IPS-15b (cell line): ENCODE measurements around the gene CHIT1.

ENCODE experiments used
- H3K27me3 ChIP-seq: one replicate; pipeline ENCODE4 v1.6.1; 2013; ENCODE audit warnings: low read length; ENCODE audit not compliant: control insufficient read depth, insufficient read depth
- H3K36me3 ChIP-seq: one replicate; pipeline ENCODE4 v1.6.1; 2013; ENCODE audit warnings: low read length; ENCODE audit not compliant: control insufficient read depth, insufficient read depth
- H3K4me1 ChIP-seq: one replicate; pipeline ENCODE4 v1.6.1; 2013; ENCODE audit warnings: mild to moderate bottlenecking, low read length; ENCODE audit not compliant: control insufficient read depth, insufficient read depth
- H3K4me3 ChIP-seq: one replicate; pipeline ENCODE4 v1.5.1; 2013; ENCODE audit warnings: low read depth, low read length
- H3K9ac ChIP-seq: one replicate; pipeline ENCODE4 v1.6.1; 2013; ENCODE audit warnings: low read depth, mild to moderate bottlenecking, low read length
- H3K9me3 ChIP-seq: one replicate; pipeline ENCODE4 v1.6.1; 2013; ENCODE audit warnings: mild to moderate bottlenecking, low read length; ENCODE audit not compliant: control insufficient read depth, insufficient read depth

Gene CHIT1

DNA sequence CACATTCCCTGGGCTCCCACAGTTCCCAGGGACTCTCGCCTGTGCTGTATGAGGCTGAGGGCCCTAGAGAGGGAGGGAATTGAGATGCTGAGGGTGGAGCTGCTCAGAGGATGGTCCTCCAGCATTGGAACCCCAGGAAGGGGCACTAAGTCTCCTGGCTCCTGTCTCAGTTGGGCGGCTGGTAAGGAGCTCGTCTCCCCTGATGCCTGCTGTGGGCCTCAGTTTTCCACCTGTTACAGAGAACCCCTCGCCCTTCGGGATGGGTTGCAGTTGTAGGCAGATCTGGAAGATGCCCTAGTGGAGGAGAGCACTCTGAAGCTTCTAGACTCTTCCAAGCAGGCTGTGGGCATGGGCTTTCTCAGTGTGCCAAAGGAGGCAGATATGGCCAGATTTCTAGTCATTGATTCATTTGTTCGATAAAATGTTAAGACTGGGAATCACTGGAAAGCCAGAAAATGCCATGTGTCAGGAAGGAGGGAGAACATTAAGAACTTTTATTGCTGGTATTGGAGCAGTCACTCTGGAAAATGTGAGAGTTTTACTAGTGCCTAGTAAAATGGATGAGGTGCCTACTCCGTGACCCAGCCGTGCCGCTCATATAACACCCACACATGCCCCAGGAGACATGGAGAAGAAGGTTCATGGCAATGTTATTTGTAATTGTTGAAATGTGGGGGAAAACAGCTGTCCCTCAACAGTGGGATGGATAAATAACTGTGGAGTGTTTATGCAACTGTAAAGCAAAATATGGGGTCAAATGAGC lies 53.0 kb downstream of the CHIT1 start:
- H3K9me3 ChIP-seq: no peaks in the 10 kb centered on the region
- H3K4me1 ChIP-seq: peaks cover 12% of the 10 kb centered on the region
- no peak overlapping the region for H3K9ac ChIP-seq
- H3K4me3 ChIP-seq: no peak overlapping the region
- H3K36me3 ChIP-seq: no peaks in the 10 kb centered on the region
- no peaks in the 10 kb centered on the region for H3K27me3 ChIP-seq

DNA sequence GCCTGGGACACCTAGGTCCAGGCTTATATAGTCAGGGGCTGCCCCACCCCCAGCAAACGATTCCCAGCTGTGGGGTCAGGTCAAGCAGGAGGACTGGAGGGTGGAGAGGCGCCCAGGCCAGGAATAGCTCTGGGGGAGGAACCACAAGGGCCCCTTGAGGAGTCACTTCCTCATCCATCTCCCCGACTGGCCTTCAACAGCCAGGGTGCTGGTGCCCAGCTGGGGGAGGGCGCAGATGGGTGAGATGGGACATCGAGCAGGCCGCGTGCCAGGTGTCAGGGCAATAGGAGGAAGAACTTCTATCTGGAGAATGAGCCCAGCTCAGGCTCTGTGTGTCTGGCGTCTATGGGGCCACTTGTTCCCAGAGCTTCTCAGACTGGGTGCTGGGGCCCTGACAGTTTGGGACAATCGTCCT lies 53.6 kb downstream of the CHIT1 start:
- no peak overlapping the region for H3K4me3 ChIP-seq
- H3K4me1 ChIP-seq: peaks cover 12% of the 10 kb centered on the region
- H3K9me3 ChIP-seq: no peaks in the 10 kb centered on the region
- no peaks in the 10 kb centered on the region for H3K36me3 ChIP-seq
- H3K9ac ChIP-seq: no peak overlapping the region
- no peaks in the 10 kb centered on the region for H3K27me3 ChIP-seq

DNA sequence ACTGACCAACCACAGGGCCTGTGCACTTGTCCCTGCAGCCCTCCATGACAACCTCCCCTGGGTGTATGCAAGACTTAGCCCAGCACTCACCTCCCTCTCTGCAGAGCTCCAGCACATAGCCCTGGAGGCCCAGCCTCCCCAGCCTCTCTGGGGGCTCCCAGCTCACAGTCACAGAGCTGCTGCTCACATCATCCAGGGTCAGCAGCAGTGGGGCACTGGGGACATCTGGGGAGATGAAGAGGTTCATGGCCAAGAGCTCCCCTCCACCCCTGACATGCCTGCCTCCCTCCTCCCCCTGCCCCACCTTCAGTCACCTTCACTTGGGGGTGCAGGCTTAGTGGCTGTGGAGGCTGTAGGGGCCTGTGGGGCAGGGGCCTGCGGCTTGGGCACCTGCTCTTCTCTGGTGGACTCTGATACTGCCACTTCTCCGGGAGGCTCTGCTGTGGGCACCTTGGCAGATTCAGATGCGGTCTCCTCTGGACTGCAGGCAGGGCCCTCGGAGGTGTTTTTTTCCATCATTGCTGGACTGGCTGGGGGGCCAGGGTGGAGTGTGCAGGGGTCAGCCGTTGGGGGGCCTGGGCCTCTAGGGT lies 54.1 kb downstream of the CHIT1 start, which contains the start of gene MYBPH:
TSS of gene MYBPH (minus strand) at position 590 of the 590 bp plus-strand sequence. CDS start at position 519, 71 bp downstream.
- H3K9me3 ChIP-seq: no peaks in the 10 kb centered on the region
- peaks cover 12% of the 10 kb centered on the region for H3K4me1 ChIP-seq
- no peak within 1 kb of the TSS for H3K9ac ChIP-seq
- no peaks in the 10 kb centered on the region for H3K36me3 ChIP-seq
- no peak within 1 kb of the TSS for H3K4me3 ChIP-seq
- no peaks in the 10 kb centered on the region for H3K27me3 ChIP-seq

DNA sequence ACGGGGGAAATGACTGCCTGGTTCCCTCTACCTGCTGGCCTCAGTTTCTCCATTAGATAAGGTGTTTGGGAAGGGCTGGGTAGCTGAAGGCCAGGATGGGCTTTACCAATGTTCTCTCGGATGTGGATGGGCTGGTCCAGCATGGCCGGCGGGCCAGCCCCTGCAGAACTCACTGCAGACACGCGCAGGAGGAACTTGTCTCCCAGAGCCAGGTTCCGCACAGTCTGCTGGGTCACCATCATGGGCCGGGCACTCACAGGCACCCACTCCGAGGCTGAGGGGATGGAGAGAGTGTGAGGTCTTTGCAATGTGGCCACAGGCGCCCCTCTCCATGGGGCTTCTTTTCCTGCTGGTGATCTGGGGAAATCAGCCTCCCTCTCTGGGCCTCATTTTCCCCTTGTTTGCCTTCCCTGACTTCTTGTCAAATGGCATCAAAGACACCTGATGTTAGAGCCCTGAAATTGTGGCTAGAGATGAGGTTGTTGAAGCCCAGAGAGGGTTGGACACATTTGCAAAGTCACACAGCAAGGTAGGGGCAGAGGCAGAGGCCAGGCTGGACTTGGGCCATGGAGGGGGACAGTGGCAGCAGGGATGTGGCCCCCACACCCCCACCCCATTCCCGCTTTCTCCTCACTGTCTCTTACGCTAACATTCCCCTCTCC lies 55.0 kb downstream of the CHIT1 start:
- Histone ChIP-seq H3K4me3 (no peak overlapping the region), H3K4me1 (peaks cover 12% of the 10 kb centered on the region), H3K36me3 (no peaks in the 10 kb centered on the region), H3K9me3 (no peaks in the 10 kb centered on the region), H3K27me3 (no peaks in the 10 kb centered on the region), H3K9ac (no peak overlapping the region)

DNA sequence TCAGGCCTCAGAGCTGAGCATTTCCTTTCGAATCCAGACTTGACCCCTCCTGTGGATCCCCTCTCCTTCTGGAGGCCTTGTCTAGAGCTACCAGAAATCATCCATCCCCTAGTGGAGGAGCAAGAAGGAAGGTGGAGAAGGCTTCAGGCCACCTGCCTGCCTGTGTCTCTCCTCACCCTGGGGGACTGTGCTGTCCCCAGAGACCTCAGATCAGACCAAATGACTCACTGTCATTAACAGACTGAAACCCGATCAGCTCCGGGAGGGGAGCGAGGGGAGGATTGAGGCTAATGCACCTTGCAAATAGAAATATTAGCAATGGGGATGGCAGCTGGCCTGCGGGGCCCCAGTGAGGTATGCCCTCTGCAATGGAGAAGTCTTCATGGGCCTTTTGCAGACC lies 55.9 kb downstream of the CHIT1 start:
- H3K4me1 ChIP-seq: peaks cover 12% of the 10 kb centered on the region
- H3K9me3 ChIP-seq: no peaks in the 10 kb centered on the region
- no peaks in the 10 kb centered on the region for H3K27me3 ChIP-seq
- no peaks in the 10 kb centered on the region for H3K36me3 ChIP-seq
- no peak overlapping the region for H3K9ac ChIP-seq
- no peak overlapping the region for H3K4me3 ChIP-seq

DNA sequence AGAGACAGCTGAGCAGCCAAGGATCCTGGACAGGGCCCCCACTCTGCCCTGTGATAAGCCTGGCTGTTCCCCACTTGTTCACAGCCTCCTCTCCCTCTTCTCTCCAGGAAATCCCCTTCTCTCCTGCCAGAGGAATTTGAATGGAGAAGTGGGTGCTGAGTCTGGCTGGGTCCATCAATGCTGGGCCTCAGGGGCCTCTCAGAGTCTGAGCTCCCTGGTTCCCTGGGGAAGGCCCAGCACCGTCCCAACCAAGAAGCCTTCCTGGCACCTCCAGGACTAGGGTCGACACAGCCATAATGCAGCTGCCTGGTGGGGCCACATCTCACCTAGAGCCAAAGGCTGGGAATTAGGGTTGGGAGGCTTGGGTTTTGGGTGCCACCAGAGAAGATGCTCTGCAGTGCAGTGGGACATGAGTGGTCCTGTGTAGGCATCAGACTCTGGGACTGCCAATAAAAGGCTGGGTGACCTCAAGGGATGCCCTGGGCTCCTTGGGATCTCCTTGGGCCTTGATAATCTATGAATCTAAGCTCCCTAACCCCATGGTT lies 56.4 kb downstream of the CHIT1 start:
- Histone ChIP-seq H3K4me1 (peaks cover 7% of the 10 kb centered on the region), H3K4me3 (no peak overlapping the region)

DNA sequence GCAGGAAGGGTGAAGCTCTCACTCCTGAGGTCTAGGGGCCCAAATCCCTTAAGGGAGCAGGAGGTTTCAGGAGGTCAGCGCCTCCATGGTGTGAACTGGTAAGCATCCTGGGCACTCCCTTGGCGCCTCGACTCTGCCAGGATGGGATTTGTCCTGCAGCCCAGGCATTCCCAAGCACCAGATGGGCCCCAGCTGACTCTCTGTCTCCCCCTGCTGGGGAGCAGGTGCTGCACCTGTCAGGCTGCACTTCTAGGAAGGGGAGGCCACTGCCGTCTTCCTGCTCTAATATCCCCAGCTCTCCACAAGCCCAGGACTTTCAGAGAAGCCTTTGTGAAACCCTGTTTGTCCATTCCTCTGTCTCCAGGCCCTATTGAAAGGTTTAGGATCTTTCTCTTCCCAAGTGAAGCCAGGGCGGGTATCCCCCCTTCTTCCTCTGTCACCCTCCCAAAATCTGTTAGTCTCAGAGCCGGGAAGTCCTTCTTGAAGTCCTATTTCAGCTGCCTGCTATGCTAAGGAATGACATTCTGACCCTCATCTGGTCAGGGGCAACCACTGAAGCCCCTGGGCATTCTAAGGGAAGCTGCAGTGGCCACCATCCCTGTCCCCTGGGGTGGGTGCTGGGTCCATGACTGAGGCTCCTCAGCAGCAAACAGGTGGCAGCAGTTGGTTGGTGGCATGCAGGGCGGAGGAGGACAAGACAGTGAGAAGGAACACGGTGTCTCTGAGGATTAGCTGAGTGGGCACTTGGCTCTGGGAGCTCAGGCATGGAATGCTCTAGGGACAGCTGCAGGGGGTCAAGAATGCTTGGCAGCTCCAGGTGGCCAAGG lies 57.1 kb downstream of the CHIT1 start:
- no peak overlapping the region for H3K9ac ChIP-seq
- no peaks in the 10 kb centered on the region for H3K27me3 ChIP-seq
- no peaks in the 10 kb centered on the region for H3K36me3 ChIP-seq
- H3K4me3 ChIP-seq: no peak overlapping the region
- no peaks in the 10 kb centered on the region for H3K9me3 ChIP-seq
- H3K4me1 ChIP-seq: peaks cover 3% of the 10 kb centered on the region

More for the DNA sequence above, 56.4 kb downstream of the CHIT1 start:
- no peaks in the 10 kb centered on the region for H3K36me3 ChIP-seq
- H3K9ac ChIP-seq: no peak overlapping the region
- H3K27me3 ChIP-seq: no peaks in the 10 kb centered on the region
- H3K9me3 ChIP-seq: no peaks in the 10 kb centered on the region

DNA sequence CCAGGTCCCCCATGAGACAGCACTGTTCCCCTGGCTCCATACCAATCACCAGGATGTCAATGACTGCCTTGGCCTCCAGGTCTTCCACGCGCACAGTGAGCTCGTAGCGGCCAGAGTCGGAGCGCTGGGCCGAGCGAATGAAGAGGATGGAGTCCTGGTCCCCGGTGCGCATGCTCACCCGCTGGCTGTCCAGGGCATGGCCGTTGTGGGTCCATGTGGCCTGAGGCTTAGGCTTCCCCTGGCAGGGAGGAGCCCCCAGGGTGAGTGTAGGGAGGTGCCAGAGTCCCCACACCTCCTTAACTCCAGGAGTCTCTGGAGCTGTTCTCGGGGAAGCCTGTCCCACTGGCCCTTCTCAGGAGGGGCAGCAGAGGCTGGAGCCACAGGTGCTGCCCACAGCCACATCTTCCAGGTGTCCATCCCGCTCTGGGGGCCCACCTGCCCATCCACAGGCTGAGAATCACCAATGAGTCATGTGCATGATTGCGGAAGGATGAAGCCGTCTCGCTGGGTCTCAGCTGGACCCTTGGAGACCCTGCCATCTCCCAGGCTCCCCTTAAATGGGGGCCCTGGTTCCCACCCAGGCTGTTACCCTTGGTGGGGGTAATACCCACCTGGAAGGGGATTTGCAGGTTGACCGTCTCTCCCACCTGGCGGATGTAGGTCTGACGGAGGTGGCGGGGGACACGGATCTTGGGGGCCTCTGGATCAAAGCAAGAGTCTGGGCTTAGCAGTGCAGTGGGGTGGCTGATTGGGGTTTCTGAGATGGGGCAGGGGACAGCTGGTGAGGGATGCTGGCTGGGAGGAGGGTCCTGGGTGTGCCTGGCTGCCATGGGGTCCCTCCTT lies 57.9 kb downstream of the CHIT1 start:
- Histone ChIP-seq H3K9me3 (no peaks in the 10 kb centered on the region), H3K4me1 (peaks cover 3% of the 10 kb centered on the region), H3K9ac (no peak overlapping the region), H3K4me3 (no peak overlapping the region), H3K36me3 (no peaks in the 10 kb centered on the region), H3K27me3 (no peaks in the 10 kb centered on the region)

DNA sequence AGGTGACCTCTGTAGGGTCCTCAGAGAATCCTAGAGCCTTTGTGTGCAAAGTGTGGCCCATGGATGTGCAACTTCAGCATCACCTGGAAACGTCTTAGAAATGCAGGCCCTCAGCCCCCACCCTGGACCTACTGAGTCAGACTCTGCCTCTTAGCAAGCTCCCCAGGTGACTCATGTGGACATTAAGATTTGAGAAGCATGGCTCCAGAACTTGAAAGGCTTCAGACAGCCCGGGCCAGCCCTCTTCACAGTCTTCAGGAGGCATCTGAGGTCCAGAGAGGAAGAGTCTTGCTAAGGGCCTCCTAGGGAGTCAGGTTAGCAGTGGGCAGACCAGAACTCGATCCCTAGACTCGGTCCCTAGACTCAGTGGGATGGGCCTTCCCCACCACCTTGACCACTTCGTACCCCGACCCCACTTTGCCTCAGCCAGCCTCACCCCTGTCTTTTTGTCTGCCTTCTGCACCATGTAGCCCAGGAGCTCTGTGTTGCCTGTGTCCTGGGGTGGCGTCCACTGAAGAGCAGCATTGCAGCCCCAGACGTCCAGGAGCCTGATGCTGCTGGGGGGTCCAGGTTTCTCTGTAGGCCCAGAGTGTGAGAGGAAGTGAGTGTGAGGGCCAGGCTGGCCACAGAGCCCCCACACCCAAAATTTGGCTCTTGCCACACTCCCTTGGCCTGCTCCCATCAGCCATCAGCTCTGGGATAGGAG lies 58.7 kb downstream of the CHIT1 start:
- Histone ChIP-seq H3K4me1 (peaks cover 3% of the 10 kb centered on the region), H3K4me3 (no peak overlapping the region), H3K36me3 (no peaks in the 10 kb centered on the region), H3K9me3 (no peaks in the 10 kb centered on the region), H3K27me3 (no peaks in the 10 kb centered on the region), H3K9ac (no peak overlapping the region)

DNA sequence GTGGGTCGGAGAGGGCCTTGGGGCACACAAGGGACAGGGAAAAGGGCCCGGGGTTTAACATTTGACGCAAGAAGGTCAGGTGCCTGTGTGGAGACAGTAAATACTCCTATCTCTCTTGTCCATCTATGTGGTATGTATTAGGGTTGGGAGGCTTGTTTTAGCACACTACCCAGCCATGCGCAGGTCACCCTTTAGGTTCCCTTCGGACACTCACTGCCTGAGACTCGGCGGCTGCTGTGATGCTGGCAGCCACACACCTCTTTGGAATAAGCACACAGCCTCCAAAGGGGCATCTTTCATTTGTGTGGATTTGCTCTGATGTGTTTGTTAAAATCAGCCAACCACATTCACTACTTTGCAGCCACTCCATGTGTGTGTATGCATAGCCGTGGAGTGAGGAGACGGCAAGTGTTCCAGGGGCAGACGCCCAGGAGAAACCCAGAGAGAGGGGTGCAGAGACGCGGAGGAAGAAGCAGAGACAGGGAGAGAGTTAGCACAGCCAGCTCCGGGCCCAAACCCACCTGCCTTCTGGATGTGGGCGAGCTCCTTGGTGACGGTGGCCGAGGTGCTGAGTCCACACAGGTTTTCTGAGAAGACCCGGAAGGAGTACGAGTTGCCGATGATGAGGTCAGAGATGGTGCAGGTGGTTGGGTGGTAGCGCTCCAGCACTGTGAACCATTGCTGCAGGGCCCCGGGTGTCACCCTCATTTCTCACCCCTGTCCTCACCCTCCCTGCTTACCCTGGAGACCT lies 59.5 kb downstream of the CHIT1 start:
- peaks cover 3% of the 10 kb centered on the region for H3K4me1 ChIP-seq
- no peak overlapping the region for H3K4me3 ChIP-seq
- no peak overlapping the region for H3K9ac ChIP-seq

More for the DNA sequence above, 59.5 kb downstream of the CHIT1 start:
- no peaks in the 10 kb centered on the region for H3K27me3 ChIP-seq
- H3K36me3 ChIP-seq: no peaks in the 10 kb centered on the region
- H3K9me3 ChIP-seq: no peaks in the 10 kb centered on the region
